GM12864 (cell line): ENCODE data around the gene TTC6.
"Not testable (repeated sequence)": the region's sequence is repeated elsewhere in the genome, so short reads cannot be mapped to it uniquely, and the experiment has no call there.

ENCODE experiments used
- DNase-seq: peaks from one replicate; pipeline ENCODE4 v3.0.0-alpha.2; 2011; ENCODE audit warnings: low read depth
- H3K4me3 ChIP-seq: 2 replicates; pipeline ENCODE4 v1.5.1; 2011; ENCODE audit warnings: mild to moderate bottlenecking, low read depth, low read length, control low read depth
- CTCF ChIP-seq: IDR thresholded peaks from 2 replicates; pipeline ENCODE4 v1.5.1; 2011; ENCODE audit warnings: low read depth, mild to moderate bottlenecking, moderate library complexity, low read length, control low read depth, inconsistent platforms; ENCODE audit errors: missing control alignments

The TTC6 gene

GRCh38 chr14:37594971-37595808 lies at the start of gene TTC6, which contains the start of gene FOXA1:
Gene TTC6 (plus strand): TSS chr14:37595629. CDS start chr14:37622065, 26,436 bp downstream.
Gene FOXA1 (minus strand): TSS chr14:37595249. CDS start chr14:37594972, 277 bp downstream.
- DNase-seq: no peak
- TF ChIP-seq CTCF: no peak
- no peak within 1 kb of the TSS for H3K4me3 ChIP-seq

GRCh38 chr14:37546621-37547447 lies 48.6 kb upstream of the TTC6 start:
- no peak overlapping the region for H3K4me3 ChIP-seq

GRCh38 chr14:37550511-37550910 lies 44.9 kb upstream of the TTC6 start:
- no peak overlapping the region for H3K4me3 ChIP-seq
- DNase-seq: no peak
- no peak for TF ChIP-seq CTCF

More at GRCh38 chr14:37546621-37547447, 48.6 kb upstream of the TTC6 start:
- no peak for DNase-seq
- TF ChIP-seq CTCF: no peak

- no peak for TF ChIP-seq CTCF
- no peak for DNase-seq
- no peak overlapping the region for H3K4me3 ChIP-seq
Observed at GRCh38 chr14:37551119-37551518, 44.3 kb upstream of the TTC6 start.

- no peak overlapping the region for H3K4me3 ChIP-seq
- no peak for TF ChIP-seq CTCF
- DNase-seq: no peak
Observed at GRCh38 chr14:37553935-37554550, 41.4 kb upstream of the TTC6 start.

- not testable (repeated sequence) for DNase-seq
Observed at GRCh38 chr14:37555596-37555995, 39.8 kb upstream of the TTC6 start.

GRCh38 chr14:37558740-37559139 lies 36.7 kb upstream of the TTC6 start:
- TF ChIP-seq CTCF: no peak
- DNase-seq: no peak
- H3K4me3 ChIP-seq: no peak overlapping the region

More at GRCh38 chr14:37555596-37555995, 39.8 kb upstream of the TTC6 start:
- not testable (repeated sequence) for H3K4me3 ChIP-seq
